ENCODE measurements around the gene SLC26A2. TPM values are rescaled to one million over a fixed set of nuclear protein-coding genes. Genes with fewer than 3 reads are reported as not detected.

SLC26A2 gene
- total and polyA plus RNA-seq, 4 donors, result 5.8 to 25.6 (median 14.1) TPM

DNA sequence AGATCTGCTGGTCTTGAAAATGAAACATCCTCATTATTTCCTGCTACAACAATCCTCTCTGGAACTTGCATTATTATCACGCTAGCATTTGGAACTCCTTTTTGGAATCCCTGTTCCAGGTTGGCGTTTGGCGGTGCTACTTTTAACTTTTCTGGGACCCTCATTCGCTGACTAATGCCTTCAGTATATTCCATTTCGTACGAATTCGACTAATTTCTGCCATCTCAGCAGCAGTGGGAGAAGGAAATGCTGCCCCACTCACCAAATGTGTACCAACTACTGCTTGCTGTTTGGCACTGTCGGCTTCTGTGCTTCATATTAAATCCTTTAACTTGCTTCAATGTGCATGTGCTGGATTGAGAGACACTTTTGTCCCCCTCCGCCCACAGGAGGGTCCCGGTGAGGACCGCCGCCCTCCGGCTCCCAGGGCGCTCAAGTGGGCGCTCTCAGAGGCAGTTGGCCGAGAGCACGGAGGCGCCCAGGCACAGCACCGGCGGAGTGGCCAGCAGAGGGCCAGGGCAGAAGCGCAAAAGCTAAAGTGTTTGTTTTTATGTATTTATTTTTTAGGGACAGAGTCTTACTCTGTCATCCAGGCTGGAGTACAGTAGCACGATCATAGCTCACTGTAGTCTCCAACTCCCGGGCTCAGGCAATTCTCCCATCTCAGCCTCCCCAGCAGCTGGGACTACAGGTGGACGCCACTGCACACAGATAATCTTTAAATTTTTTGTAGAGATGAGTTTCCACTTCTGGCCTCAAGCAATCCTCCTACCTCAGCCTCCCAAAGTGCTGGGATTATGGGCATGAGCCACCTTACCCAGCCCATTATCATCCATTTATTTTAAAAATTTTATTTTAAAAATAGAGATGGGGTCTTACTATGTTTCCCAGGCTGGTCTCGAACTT is 27.9 kb upstream of the SLC26A2 start:
- 67 to 68% methylated on average over 25 of the region's 25 CpGs for WGBS, 2 donors
- H3K36me3 ChIP-seq (ENCODE audit: control insufficient read depth in 4 of 4, insufficient read depth in 4 of 4, low read length in 4 of 4), result no peaks in the 10 kb centered on the region
- H3K9ac ChIP-seq (ENCODE audit: insufficient read depth in 1 of 2, low read length in 2 of 2), result no peak overlapping the region
- DNase-seq (peak in 1 of 3 donors; percentile 16), ATAC-seq (ENCODE audit: insufficient read depth, low FRiP score) (no peak)
- H3K9me3 ChIP-seq (ENCODE audit: control insufficient read depth in 4 of 4, insufficient read depth in 3 of 4, low read length in 3 of 4), result no peaks in the 10 kb centered on the region
- no peak overlapping the region for H3K4me3 ChIP-seq
- peaks cover 0 to 23% (median 6%) of the 10 kb centered on the region in 5 donors for H3K4me1 ChIP-seq (ENCODE audit: control insufficient read depth in 5 of 5, insufficient read depth in 5 of 5, low read length in 5 of 5)
- no peak overlapping the region for H3K27ac ChIP-seq (ENCODE audit: low read depth in 1 of 2, low read length in 1 of 2)
- TF ChIP-seq, protein P1, sequence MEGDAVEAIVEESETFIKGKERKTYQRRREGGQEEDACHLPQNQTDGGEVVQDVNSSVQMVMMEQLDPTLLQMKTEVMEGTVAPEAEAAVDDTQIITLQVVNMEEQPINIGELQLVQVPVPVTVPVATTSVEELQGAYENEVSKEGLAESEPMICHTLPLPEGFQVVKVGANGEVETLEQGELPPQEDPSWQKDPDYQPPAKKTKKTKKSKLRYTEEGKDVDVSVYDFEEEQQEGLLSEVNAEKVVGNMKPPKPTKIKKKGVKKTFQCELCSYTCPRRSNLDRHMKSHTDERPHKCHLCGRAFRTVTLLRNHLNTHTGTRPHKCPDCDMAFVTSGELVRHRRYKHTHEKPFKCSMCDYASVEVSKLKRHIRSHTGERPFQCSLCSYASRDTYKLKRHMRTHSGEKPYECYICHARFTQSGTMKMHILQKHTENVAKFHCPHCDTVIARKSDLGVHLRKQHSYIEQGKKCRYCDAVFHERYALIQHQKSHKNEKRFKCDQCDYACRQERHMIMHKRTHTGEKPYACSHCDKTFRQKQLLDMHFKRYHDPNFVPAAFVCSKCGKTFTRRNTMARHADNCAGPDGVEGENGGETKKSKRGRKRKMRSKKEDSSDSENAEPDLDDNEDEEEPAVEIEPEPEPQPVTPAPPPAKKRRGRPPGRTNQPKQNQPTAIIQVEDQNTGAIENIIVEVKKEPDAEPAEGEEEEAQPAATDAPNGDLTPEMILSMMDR (IDR thresholded peaks at IDR 0.05; ENCODE audit: control extremely low read depth, extremely low read depth), result no peak
- peaks cover 0 to 2% (median 0%) of the 10 kb centered on the region in 3 donors for H3K27me3 ChIP-seq (ENCODE audit: control insufficient read depth in 3 of 3, insufficient read depth in 3 of 3, low read length in 2 of 3)

DNA sequence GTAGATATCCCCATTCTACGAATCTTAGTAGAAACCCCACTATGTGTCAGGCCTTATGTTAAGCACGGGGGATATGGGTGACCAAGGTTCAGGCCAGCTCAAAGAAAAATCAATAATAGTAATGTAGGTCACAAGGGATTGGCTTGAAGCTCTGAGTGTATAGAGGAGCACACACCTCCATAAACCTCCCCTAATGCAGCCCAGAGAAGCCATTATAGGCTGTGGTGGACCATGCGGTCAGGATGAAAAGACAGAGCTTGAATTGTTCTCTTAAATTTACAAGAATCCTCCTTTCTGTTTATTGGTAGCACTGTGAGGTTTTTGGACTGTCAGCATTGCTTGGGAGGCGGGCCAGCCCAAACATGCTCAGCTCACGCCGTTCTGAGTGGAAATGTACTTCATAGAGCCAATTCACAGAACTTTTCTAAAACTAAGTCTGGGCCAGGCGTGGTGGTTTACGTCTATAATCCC is 25.1 kb upstream of the SLC26A2 start:
- no peaks in the 10 kb centered on the region for H3K9me3 ChIP-seq (ENCODE audit: control insufficient read depth in 4 of 4, insufficient read depth in 3 of 4, low read length in 3 of 4)
- no peaks in the 10 kb centered on the region for H3K36me3 ChIP-seq (ENCODE audit: control insufficient read depth in 4 of 4, insufficient read depth in 4 of 4, low read length in 4 of 4)
- DNase-seq (peak in 1 of 3 donors; percentile 49), ATAC-seq (ENCODE audit: insufficient read depth, low FRiP score) (no peak)
- TF ChIP-seq, protein P1 (IDR thresholded peaks at IDR 0.05; ENCODE audit: control extremely low read depth, extremely low read depth), result no peak
- H3K27me3 ChIP-seq (ENCODE audit: control insufficient read depth in 3 of 3, insufficient read depth in 3 of 3, low read length in 2 of 3), result peaks cover 0 to 2% (median 0%) of the 10 kb centered on the region in 3 donors
- no peak overlapping the region for H3K9ac ChIP-seq (ENCODE audit: insufficient read depth in 1 of 2, low read length in 2 of 2)
- WGBS, 2 donors, result 88 to 90% methylated on average over 8 of the region's 8 CpGs
- H3K27ac ChIP-seq (ENCODE audit: low read depth in 1 of 2, low read length in 1 of 2), result no peak overlapping the region
- H3K4me1 ChIP-seq (ENCODE audit: control insufficient read depth in 5 of 5, insufficient read depth in 5 of 5, low read length in 5 of 5), result peaks cover 0 to 27% (median 5%) of the 10 kb centered on the region in 5 donors
- H3K4me3 ChIP-seq, result no peak overlapping the region

DNA sequence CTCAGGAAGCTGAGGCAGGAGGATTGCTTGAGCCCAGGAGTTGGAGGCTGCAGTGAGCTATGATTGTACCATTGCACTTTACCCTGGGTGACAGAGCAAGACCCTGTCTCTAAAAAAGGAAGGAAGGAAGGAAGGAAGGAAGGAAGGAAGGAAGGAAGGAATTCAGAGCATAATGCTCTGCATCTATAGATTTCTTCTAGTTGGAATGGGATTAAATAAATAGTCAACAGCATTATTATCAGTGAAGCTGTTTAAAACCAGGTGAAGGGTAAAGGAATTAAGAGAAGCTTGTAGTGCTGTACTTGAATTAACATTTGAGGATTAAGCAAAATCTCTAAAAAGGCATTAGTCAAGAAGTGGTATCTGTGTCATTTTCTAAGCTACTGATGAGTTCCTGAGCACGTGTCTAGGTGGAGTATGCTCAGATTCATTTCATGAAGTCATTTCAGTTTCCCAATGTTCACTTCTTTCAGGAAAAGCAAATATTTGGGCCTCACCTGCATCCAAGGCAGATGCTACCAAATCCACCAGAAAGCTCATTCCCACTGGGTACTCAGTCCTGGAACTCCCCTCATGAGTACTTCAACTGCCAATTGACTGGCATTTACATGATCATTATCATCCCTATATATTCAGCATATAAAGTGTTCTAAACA is 24.4 kb upstream of the SLC26A2 start:
- H3K9me3 ChIP-seq (ENCODE audit: control insufficient read depth in 4 of 4, insufficient read depth in 3 of 4, low read length in 3 of 4), result no peaks in the 10 kb centered on the region
- DNase-seq (no peak), ATAC-seq (ENCODE audit: insufficient read depth, low FRiP score) (no peak)
- H3K4me1 ChIP-seq (ENCODE audit: control insufficient read depth in 5 of 5, insufficient read depth in 5 of 5, low read length in 5 of 5), result peaks cover 0 to 21% (median 5%) of the 10 kb centered on the region in 5 donors
- 80% methylated on average over 1 of the region's 1 CpG for WGBS, 2 donors
- no peak overlapping the region for H3K27ac ChIP-seq (ENCODE audit: low read depth in 1 of 2, low read length in 1 of 2)
- no peak overlapping the region for H3K9ac ChIP-seq (ENCODE audit: insufficient read depth in 1 of 2, low read length in 2 of 2)
- peaks cover 0 to 2% (median 0%) of the 10 kb centered on the region in 3 donors for H3K27me3 ChIP-seq (ENCODE audit: control insufficient read depth in 3 of 3, insufficient read depth in 3 of 3, low read length in 2 of 3)
- TF ChIP-seq, protein P1 (IDR thresholded peaks at IDR 0.05; ENCODE audit: control extremely low read depth, extremely low read depth), result no peak
- no peaks in the 10 kb centered on the region for H3K36me3 ChIP-seq (ENCODE audit: control insufficient read depth in 4 of 4, insufficient read depth in 4 of 4, low read length in 4 of 4)
- H3K4me3 ChIP-seq, result no peak overlapping the region

Data from lung (tissue), 12 donors.